ENCODE results near the gene MLXIPL.
"Not testable (repeated sequence)": the region's sequence is repeated elsewhere in the genome, so short reads cannot be mapped to it uniquely, and the experiment has no call there.

MLXIPL gene

DNA sequence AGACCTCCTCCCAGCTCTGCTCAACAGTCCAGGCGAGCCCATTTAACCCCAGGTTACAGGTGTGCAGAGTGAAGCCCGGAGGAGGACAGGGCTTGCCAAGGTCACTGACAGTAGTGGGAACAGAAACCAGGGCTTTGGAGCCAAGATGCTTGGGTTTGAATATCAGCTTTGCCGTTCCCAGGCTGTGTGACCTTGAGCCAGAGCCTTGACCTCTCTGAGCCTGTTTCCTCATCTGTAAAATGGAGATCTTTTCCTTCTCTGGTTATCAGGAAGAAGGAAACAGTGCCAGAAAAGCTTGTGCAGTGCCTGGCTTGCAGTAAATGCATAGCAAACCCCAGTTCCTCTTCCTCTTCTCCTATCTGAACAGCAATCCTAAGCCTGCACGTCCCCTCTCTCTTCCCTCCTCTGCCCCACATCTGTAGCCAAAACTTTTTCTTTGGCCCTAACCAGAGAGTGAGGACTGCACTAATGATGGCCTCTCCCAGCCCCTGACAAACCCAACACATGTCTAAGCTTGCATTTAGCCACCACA lies 21.4 kb upstream of the MLXIPL start:
- no peak for DNase-seq (ENCODE audit: low read depth in 2 of 2)

DNA sequence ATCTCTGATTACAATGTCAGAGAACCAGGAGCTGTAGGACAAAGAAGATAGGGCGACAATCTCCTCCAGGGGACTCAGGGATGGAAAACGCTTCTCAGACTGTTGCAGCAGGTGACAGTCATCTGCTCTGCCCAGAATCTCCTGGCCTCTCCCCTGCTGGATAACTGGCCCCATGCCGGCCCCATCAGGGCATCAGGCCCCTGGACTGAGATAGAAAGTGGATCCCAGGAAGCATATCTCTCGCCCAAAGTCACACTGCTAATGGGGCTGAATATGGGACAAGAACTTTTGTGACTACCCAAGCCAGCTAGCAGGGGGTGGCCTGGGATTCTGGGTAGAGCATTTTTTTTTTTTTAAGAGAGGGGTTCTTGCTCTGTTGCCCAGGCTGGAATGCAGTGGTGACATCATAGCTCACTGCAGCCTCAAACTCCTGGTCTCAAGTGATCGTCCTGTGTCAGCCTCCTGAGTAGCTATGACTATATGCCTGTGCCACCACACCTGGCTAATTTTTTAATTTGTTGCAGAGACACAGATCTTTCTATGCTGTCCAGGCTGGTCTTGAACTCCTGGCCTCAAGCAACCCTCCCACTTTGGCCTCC lies 20.5 kb upstream of the MLXIPL start:
- no peak for DNase-seq (ENCODE audit: low read depth in 2 of 2)

DNA sequence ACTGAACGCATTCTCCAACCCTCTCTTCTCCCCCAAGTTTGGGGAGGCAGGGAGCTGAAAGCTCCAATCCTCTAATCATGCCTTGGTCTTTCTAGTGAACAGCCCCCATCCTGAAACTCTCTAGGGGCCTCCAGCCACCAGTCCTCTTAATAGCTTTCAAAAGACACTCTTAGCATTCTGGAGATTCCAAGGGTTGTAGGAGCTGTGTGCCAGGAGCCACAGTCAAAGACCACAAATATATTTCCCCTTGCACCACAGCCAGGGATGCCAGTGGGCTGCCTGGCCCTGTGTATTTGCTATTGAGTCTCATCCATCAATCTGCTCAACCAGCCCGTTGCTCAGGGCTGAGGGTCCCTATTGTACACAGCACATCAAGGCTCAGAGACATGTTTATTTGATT lies 18.5 kb upstream of the MLXIPL start:
- no peak for DNase-seq (ENCODE audit: low read depth in 2 of 2)

DNA sequence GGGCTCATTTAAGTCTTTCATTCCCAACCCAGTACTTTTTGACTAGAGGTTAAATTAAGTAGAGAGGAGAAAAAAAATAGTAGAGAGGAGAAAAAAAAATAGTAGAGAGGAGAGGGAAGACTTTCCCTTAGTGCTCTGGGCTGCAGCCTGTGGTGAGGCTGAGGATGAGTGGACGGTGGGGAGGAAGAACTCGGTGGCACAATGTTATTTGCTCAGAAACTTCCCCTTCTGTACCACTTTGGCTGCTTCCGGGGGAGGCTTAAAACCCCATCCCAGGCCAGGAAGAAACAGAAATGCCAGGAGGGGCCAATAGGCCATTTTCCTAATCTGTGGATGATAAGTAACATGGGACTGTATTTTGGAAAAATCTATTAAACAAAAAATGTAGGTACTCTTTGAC lies 14.6 kb upstream of the MLXIPL start:
- no peak for DNase-seq (ENCODE audit: low read depth in 2 of 2)

DNA sequence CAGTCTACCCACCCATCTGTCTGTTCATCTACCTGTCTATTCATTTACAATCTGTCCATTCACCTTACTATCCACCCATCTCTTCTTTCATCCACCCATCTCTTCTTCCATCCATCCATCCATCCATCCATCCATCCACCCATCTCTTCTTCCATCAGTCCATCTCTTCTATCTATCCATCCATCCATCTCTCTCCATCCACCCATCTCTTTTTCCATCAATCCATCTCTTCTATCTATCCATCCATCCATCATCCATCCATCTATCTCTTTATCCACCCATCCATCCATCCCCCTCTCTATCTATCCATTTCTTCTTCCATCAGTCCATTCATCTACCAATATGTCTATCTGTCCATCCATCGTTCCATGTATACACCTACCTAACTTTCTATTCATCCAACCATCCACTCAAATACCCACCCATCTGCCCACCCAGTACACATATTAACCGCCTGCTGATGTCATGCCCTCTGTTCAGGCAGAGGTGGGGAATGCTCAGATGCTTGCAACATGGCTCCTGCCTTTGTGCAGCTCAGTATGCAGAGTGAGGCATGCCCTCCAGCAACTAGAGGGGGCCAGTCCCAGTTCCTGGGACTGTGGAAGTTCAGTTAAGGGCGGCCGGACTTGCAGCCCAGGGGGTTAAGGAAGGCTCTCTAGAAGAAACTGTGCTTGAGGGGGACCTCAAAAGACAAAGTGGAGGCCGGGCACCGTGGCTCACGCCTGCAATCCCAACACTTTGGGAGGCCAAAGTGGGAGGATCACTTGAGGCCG lies 11.3 kb upstream of the MLXIPL start:
- DNase-seq (ENCODE audit: low read depth in 2 of 2) = no peak

DNA sequence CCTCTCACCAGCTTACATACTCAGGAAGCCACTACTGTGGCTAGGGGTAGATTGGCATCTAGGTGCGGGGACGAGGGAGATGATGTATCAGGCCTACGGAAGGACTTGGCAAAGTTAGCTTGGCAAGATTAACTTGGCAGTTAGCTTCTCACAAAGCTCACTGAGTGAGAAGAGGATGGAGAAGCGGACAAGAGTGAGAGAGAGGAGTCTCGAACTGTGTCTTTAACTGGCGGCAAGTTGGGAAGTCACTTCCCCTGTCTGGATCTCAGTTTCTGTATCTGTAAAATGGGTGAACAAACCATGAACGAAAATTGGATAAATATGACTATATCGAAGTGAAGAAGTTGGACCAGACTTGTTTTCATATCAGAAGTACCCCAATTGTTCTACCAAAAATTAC lies 9.5 kb upstream of the MLXIPL start:
- DNase-seq (ENCODE audit: low read depth in 2 of 2) = no peak

DNA sequence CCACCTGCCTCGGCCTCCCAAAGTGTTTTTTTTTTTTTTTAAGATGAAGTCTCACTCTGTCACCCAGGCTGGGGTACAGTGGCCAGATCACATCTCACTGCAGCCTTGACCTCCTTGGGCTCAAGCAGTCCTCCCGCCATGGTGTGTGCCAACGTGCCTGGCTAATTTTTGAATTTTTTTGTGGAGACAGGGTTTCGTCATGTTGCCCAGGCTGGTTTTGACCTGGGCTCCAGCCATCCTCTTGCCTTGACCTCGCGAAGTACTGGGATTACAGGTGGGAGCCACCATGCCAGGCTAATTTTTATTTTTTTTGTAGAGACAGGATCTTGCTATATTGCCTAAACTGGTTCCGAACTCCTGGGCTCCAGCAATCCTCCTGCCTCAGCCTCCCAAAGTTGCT lies 9.0 kb upstream of the MLXIPL start:
- no peak for DNase-seq (ENCODE audit: low read depth in 2 of 2)

DNA sequence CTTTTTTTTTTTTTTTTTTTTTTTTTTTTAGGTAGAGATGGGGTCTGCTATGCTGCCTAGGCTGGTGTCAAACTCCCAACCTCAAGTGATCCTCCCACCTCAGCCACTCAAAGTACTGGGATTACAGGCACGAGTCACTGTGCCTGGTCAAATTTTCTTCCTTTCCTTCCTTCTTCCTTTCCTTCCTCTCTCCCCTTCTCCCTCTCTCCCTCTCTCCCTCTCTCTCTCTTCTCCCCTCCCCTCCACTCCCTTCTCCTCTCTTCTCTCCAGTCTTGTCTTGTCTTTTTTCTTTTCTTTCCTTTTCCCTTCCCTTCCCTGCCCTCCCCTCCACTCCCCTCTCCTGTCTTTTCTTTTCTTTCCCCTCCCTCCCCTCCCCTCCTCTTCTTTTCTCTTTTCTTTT lies 7.2 kb upstream of the MLXIPL start:
- no peak for DNase-seq (ENCODE audit: low read depth in 2 of 2)

DNA sequence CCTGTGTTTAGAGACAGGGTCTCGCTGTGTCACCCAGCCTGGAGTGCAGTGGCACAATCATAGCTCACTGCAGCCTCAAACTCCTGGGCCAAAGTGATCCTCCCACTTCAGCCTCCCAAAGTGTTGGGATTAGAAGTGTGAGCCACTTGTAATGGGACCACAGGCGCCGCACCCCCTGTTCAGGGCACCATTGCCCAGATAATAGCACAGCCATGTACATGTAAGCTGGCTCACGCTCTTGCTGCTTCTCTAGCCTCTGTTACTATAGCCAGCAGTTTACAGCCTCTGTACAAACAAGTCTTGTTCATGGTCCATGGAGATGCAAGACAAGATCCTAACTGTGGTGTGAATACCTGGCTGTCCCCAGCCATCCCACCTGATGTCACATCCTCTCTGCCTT lies 4.2 kb upstream of the MLXIPL start:
- DNase-seq (ENCODE audit: low read depth in 2 of 2) = no peak

DNA sequence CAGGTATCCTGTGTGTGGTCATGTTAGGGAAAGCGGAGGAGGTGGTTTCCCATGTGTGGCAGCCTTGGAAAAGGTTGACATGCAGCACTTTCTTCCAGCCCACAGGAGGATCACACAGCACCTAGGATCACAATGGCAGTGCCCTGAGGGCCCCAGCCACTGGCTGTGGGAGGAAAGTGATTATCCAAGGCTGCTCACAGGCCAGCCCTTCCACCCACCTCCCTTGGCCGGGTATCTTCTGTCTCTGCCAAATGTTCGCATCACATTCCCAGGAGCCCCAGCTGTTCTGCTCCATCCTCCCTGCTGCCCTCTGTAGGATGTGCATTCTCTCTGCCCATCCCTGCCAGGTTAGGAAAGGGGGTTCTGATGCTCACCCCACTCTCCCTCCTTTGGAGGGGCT lies 2.5 kb upstream of the MLXIPL start:
- no peak for DNase-seq (ENCODE audit: low read depth in 2 of 2)

DNA sequence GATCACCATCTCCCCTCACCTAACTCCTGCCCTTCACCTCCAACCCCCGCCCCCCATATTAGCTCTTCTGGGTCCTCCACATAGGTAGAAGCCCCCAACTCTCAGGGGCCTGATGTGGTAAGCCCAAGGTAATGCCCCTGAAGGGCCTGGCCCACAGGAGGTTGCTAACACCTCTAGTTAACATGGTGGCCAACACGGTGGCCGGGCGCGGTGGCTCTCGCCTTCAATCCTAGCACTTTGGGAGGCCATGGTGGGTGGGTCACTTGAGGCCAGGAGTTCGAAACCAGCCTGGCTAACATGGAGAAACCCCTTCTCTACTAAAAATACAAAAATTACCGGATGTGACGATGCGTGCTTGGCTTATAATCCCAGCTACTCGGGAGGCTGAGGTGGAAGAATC lies 954 bp upstream of the MLXIPL start:
- no peak for DNase-seq (ENCODE audit: low read depth in 2 of 2)

DNA sequence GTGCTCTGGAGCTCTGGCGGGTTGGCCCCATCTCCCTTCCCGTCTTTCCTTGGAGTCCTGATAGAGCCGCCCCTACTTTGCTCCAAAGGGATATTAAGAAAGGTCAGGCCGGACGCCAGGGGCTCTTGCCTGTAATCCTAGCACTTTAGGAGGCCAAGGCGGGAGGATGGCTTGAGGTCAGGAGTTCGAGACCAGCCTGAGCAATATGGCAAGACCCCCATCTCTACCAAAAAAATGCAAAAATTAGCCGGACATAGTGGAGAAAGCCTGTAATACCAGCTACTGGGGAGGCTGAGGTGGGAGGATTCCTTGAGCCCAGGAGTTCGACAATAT lies 313 bp upstream of the MLXIPL start:
- DNase-seq (ENCODE audit: low read depth in 2 of 2) = no peak

DNA sequence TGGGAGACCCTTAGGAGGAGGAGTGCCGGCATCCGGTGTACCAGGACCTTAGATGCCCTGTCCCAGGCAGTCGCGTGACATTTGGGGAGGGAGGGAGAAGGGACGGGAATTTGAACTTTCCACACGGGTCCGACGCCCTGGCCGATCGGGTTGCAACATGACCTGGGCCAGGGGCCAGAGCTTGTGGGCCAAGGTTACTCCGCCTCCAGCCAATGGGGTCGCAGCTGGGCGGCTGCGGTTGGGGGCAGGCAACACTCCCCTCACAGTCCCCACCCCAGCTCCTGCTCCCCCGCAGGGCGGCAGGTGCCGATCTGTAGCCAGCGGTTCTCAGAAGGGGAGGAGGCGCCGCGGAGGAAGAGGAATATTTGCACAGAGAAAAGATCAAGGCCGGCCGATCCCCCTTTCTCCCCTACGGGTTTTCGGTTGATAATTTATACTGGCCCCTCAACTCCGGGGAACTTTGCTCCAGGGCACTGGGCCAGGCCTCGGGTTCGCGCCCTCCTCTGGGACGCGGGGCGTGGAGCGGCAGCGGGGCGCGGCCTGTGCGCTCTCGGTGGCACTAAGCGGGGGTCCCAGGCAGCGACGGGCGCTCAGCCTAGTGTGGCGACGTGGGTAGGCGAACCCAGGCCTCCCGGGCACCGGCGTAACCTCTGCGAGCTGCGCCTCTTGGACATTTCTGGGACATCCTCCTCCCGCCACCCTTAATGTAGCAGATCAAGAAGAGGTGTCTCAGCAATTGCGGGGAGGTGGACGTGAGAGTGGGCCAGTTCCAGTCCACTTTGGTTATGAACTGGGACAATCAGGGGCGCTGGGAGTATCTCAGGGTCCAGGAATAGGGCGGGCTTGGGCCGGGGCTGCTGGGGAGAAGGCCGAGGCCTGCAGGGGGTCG lies 1.2 kb downstream of the MLXIPL start:
- no peak for DNase-seq (ENCODE audit: low read depth in 2 of 2)

DNA sequence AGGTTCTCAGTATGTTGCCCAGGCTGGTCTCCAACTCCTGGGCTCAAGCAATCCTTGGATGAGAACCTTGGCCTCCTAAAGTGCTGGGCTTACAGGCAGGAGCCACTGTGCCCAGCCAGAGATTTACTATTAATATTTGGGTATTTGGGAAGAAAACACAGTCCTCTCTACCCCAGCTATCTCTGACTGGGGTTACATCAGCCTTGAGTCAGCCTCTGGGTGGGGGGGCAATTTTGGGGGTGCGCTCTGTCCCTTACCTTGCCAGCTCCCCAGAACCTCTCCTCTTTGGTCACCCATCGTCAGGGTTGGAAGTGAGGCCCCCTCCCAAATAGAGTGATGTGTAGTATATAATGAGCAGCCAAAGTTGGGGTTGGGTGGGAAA lies 1.8 kb downstream of the MLXIPL start:
- DNase-seq (ENCODE audit: low read depth in 2 of 2) = no peak

DNA sequence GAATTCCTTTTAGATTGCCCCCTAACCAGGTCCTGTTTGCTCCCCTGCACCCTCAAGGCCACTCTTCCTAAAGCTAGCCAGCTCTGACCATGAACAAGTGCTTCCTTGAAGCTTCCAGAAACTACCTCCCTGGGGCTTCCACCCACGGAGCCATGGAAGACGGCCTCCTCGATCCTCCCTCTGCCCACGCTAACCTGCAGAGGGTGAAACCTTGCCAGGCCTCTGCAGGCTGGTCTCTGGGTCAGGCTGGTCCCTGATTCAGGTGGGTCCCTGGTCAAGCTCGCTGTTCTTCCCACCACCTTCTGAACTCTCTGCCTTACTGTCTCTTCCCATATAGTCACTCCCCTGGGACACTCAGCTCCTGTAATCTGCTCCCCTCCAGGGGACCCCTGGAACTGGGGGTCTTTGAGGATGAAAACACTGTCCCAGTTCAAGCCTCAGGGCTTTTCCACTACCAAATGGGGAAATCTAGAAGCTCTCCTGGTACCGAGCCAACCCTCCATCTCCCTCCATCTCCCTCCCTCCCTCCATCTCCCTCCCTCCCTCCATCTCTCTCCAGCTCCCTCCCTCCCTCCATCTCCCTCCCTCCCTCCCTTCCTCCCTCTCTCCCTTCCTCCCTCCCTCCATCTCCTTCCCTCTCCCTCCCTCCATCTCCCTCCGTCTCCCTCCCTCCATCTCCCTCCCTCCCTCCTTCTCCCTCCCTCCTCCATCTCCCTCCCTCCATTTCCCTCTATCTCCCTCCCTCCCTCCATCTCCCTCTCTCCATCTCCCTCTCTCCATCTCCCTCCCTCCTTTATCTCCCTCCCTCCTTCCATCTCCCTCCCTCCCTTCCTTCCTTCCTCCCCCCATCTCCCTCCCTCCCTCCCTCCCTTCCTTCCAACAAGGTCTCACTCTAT lies 2.9 kb downstream of the MLXIPL start:
- no peak for DNase-seq (ENCODE audit: low read depth in 2 of 2)

DNA sequence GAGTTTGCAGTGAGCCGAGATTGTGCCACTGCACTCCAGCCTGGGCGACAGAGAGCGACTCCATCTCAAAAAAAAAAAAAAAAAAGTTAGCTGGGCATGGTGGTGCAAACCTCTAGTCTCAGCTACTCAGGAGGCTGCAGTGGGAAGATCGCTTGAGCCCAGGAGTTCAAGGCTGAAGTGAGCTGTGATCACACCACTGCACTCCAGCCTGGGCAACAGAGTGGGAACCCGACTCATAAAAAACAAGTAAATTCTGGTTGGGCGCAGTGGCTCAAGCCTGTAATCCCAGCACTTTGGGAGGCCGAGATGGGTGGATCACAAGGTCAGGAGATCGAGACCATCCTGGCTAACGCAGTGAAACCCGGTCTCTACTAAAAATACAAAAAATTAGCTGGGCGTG lies 4.9 kb downstream of the MLXIPL start:
- not testable (repeated sequence) for DNase-seq (ENCODE audit: low read depth in 2 of 2)

DNA sequence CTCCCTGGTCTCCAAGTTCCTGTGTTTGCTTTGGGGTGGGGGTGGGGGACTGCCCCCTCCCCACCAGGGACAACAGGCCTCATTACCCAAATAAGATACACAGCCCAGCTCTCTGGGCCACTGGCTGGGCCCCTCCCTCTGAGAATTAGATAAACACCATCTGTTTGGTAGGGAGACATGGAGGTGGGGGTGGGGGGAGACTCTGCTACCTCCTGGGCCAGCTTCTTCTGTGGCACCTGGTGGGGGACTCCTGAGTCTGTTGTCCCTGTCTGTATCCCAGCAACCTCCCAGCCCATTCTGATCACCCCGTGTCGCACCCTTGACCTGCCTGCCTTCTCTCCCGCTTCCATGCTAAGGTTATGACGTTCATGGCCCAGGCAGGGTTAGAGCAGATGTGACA lies 5.8 kb downstream of the MLXIPL start:
- DNase-seq (ENCODE audit: low read depth in 2 of 2) = no peak

DNA sequence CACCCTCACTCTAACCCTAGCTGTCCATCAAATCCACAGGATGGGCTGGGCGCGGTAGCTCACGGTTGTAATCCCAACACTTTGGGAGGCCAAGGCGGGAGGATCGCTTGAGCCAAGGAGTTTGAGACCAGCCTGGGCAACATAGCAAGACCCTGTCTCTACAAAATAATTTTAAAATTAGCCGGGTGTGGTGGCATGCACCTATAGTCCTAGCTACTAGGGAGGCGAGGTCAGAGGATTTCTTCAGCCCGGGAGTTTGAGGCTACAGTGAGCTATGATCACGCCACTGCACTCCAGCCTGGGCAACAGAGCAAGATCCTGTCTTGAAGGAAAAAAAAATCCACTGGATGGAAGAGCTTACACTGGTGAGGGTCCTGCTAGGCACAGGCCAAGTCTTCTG lies 6.8 kb downstream of the MLXIPL start:
- DNase-seq (ENCODE audit: low read depth in 2 of 2) = not testable (repeated sequence)

DNA sequence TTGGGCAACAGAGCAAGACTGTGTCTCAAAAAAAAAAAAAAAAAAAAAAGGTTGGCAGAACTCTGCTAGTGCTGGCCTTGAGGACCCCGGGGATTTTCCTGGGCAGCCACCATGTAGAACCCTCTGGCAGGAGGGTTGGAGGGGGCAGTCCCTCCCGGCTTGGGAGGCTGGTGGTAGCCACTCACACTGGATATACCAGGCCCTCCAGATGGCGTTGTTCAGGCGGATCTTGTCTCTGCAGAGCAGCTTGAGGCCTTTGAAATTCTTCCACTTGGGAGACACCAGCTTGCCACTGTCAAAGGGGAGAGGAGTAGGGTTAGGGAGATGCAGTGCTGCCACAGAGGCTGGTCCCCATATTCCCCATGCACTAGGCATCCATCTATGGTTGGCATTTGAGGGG lies 8.4 kb downstream of the MLXIPL start:
- no peak for DNase-seq (ENCODE audit: low read depth in 2 of 2)

DNA sequence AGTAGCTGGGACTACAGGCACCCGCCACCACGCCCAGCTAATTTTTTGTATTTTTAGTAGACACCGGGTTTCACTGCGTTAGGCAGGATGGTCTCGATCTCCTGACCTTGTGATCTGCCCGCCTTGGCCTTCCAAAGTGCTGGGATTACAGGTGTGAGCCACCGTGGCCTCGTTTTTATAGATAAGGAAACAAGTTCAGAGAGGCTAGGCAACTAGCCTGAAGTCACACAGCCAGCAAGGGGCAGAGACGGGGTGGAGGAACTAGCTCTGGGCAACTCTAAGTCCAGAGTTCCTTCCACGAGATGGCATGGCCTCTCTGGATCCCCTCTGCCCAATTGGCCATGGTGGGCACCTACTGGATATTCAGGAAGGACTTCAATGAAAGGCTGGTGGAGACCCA lies 9.4 kb downstream of the MLXIPL start:
- not testable (repeated sequence) for DNase-seq (ENCODE audit: low read depth in 2 of 2)

DNA sequence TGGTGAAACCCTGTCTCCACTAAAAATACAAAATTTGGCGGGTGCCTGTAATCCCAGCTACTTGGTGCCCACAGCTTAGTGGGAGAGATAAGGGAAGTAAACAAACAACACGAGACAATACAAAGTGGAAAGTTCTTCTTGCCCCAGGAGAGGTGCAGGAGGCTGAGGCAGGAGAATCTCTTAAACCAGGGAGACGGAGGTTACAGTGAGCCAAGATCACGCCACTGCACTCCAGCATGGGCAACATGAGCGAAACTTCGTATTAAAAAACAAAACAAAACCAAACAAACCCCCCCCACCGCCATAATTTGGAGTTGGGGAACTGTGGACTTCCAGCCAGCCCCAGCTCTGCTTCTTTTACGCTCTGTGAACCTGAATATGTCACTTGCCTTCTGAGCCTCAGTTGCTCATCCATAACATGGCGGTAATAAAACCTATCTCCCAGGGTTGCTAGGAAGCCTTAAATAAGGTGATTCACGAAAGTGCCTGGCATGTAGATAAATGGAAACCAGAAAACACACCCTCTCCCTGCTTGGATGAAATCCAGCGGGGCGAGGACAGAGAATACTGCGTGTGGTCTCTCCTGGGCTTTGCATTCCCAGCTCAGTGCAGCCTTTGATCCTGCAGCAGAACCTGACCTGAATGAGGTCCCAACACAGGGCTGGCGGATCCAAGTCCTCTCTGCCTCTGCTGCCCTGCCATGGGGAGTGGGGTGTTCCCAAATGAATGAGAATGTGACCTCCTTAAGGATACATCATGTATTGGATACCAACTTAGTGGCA lies 10.2 kb downstream of the MLXIPL start:
- DNase-seq (ENCODE audit: low read depth in 2 of 2) = no peak
